Mucosa of gallbladder (tissue), 1 donor: ENCODE results near the gene MARCKS. TPM values are rescaled to one million over a fixed set of nuclear protein-coding genes. Genes with fewer than 3 reads are reported as not detected.
"Not testable (repeated sequence)": the region's sequence is repeated elsewhere in the genome, so short reads cannot be mapped to it uniquely, and the experiment has no call there.

ENCODE experiments used
- DNase-seq: peaks from one replicate; pipeline ENCODE4 v3.0.0-alpha.2; 2020; ENCODE audit warnings: low spot score
- total RNA-seq: library from RNA; stranded (reverse); gene quantifications from one replicate; pipeline ENCODE4 v1.2.1, GENCODE V29; 2021
- donor health status: DM: no; HTN: no; CAD: no.

Gene MARCKS
- total RNA-seq, 1 donor from 2014 or later: 114 TPM

- no peak for DNase-seq
Observed at GRCh38 chr6:113882336-113883022, 25.3 kb downstream of the MARCKS start.

DNA sequence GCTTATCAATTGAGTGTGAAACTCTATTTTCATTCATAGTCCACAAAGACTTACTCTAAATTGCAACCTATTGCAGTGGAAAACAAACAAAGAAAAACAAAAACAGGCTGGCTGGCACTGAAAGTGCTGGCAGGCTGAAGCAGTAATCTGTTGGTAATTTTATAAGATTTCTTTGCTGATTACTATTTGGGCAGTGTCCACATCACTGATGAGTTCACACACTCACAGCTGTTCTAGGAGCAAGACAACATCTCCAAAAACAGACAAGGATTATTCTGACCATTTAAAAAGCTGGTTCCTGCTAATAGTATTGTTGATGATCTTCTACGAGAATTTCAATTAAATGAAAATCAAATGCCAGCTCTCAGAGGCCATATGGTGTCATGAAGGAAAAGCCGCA is 26.9 kb downstream of the MARCKS start:
- DNase-seq: no peak

DNA sequence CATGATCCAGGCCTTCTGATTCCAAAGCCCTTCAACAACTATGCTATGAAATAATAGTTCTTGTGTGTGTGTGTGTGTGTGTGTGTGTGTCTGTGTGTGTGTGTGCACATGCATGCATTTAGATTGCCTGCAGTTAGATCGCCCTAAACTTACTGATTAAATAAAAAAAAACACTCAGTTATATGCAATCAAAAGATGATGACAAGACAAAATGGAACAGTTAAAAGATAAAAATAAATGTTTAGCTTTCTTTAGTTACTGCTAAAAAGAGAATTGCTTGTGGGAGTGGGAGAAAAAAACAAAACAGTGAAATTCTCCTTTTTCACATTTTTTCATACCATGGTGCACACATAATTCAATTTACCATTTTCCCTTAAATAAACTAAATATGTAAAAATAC is 29.4 kb downstream of the MARCKS start:
- DNase-seq: no peak

DNA sequence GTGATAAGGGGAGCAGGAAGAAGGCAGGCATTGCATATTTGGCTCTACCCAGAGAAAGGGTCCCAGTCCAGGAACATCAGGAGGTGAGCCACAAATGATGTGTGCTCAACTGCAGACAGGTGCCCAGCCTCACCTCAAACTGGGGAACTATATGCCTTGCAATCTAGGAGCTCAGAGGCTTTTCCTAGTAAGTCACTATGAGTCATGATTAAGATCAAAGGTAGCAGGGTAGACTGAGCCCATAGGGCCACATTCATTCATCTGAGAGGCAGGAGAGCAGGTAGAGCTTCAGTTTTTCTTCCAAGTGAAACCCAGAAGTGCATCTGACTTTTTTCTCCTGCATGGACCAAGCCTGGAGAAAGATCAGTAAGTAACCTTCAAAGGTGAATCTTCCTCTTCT is 31.3 kb downstream of the MARCKS start:
- DNase-seq: no peak

DNA sequence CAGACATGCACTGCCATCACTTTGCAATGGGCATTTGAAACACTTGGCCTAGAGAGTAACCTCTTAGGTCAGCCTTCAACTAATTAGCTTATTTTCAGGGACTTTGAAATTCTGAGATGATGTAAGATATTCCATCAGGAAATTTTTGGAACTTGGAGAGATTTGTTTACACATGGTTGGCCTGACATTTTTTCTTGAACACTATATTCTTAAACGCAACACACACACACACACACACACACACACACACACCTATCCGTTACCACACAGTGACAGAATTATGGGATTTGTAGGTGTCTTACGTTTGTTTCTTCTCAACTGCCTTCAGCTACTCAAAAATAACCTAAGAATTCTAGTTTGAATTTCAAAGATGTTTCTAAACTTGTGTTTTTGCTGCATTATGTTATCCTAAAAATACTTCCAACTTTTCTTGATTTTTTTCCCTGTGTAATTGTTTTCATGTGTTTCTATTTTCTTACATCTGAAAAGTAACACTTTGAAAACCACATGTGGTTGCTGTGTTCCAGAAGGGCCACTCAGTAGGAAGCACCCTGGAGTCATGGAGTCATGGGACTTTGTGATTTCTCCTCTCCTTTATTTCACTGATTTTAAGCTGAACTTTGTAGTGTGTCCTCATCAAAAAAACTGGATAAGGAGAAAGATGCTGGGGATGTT is 31.9 kb downstream of the MARCKS start:
- no peak for DNase-seq

- no peak for DNase-seq
Observed at GRCh38 chr6:113893451-113893850, 36.3 kb downstream of the MARCKS start.

GRCh38 chr6:113893866-113894265 is 36.7 kb downstream of the MARCKS start:
- no peak for DNase-seq

- no peak for DNase-seq
Observed at GRCh38 chr6:113894712-113895674, 37.8 kb downstream of the MARCKS start.

GRCh38 chr6:113901482-113901881 is 44.3 kb downstream of the MARCKS start:
- DNase-seq: no peak

- peak; percentile 28 for DNase-seq
Observed at GRCh38 chr6:113903666-113904330, 46.7 kb downstream of the MARCKS start.

- DNase-seq: no peak
Observed at GRCh38 chr6:113907102-113907815, 50.1 kb downstream of the MARCKS start.

- DNase-seq: no peak
Observed at GRCh38 chr6:113908801-113909200, 51.7 kb downstream of the MARCKS start.

DNA sequence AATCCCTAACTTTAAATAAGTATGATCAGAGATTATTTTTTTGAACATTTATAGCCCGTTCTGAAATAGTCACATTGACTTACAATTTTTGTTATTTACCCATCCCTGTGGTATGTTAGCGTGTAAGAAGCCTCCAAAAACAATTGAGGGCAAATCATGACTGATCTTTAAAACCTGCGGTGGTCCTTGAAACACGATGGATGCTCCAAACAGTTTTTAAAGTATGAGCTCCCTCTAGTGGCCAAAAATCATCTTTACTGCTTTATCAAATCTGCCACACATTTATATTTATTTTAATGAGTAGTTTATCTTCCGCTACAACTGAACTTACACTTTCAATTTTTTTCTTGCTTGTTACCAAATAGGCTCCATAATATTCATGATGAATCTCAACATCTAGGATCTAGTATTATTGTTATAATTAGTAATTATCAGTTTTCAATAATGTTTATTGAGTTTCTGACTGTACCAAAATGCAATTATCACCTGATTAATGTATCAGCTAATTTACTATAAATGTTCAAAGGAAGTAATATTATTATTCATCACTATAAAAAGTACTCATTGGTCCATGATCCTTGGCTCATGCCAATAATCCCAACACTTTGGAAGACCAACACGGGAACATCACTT is 52.2 kb downstream of the MARCKS start:
- no peak for DNase-seq

DNA sequence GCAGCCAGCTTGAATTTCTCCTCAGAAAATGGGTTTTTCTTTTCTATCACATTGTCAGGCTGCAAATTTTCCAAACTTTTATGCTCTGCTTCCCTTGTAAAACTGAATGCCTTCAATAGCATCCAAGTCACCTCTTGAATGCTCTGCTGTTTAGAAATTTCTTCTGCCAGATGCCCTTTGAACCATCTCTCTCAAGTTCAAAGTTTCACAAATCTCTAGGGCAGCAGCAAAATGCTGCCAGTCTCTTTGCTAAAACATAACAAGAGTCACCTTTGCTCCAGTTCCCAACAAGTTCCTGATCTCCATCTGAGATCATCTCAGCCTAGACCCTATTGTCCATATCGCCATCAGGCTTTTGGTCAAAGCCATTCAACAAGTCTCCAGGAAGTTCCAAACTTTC is 53.1 kb downstream of the MARCKS start:
- DNase-seq: not testable (repeated sequence)

Other genes starting within 250 kb of the MARCKS start
- 64.5 TPM for gene HDAC2, start 113.8 kb downstream of the MARCKS start, total RNA-seq